Stimulated activated effector memory CD8-positive, alpha-beta T cell treated with anti-CD3 and anti-CD28 coated beads, Interleukin-12 subunit alpha, Interleukin-12 subunit beta, amount 100 ng/mL, for 72 hours (primary cell): Measurements from ENCODE around the gene SPOP.
A peak's percentile ranks its signal among the peaks of the same experiment; 100 is the strongest.
"Not testable (repeated sequence)": the region's sequence is repeated elsewhere in the genome, so short reads cannot be mapped to it uniquely, and the experiment has no call there.

Experiments
- ATAC-seq: fragments of 150-1000 bp; cut with Tn5 transposase; 2 replicates; pipeline ENCODE4 v1.10.0; 2021
- DNase-seq, 2 donors: peaks; one replicate each; pipeline ENCODE4 v3.0.0; 2021 to 2022; ENCODE audit warnings: low spot score in 2 of 2
- H3K27ac Mint-ChIP-seq: one replicate; pipeline ENCODE4 v1.8.0; 2022; ENCODE audit warnings: mild to moderate bottlenecking, mixed read lengths
- H3K36me3 Mint-ChIP-seq: one replicate; pipeline ENCODE4 v1.8.0; 2022; ENCODE audit warnings: mild to moderate bottlenecking, mixed read lengths
- H3K4me1 Mint-ChIP-seq: one replicate; pipeline ENCODE4 v1.8.0; 2022; ENCODE audit warnings: mixed read lengths
- H3K4me3 Mint-ChIP-seq: one replicate; pipeline ENCODE4 v1.8.0; 2022; ENCODE audit warnings: mild to moderate bottlenecking, mixed read lengths
- H3K9me3 Mint-ChIP-seq: one replicate; pipeline ENCODE4 v1.8.0; 2022; ENCODE audit warnings: mixed read lengths

The SPOP gene

GRCh38 chr17:49681106-49681979 lies 3.4 kb upstream of the SPOP start:
- DNase-seq = no peak
- no peaks in the 10 kb centered on the region for H3K9me3 Mint-ChIP-seq
- H3K27ac Mint-ChIP-seq = no peak overlapping the region
- H3K36me3 Mint-ChIP-seq = peaks cover 20% of the 10 kb centered on the region
- H3K4me3 Mint-ChIP-seq = no peak overlapping the region
- no peak for ATAC-seq
- H3K4me1 Mint-ChIP-seq = peaks cover 21% of the 10 kb centered on the region

GRCh38 chr17:49680314-49680713 lies 2.4 kb upstream of the SPOP start:
- Mint-ChIP-seq H3K36me3 (peaks cover 30% of the 10 kb centered on the region), H3K9me3 (no peaks in the 10 kb centered on the region), H3K4me3 (no peak overlapping the region), H3K27ac (no peak overlapping the region), H3K4me1 (peaks cover 31% of the 10 kb centered on the region)
- no peak for ATAC-seq
- no peak for DNase-seq

GRCh38 chr17:49677134-49677932 lies 564 bp downstream of the SPOP start:
- DNase-seq = peak; percentile 95 to 98
- Mint-ChIP-seq H3K27ac (peak overlapping the region; percentile 98), H3K4me3 (peak overlapping the region; percentile 94), H3K9me3 (no peaks in the 10 kb centered on the region), H3K4me1 (peaks cover 48% of the 10 kb centered on the region), H3K36me3 (peaks cover 46% of the 10 kb centered on the region)
- peak; percentile 76 for ATAC-seq

- H3K36me3 Mint-ChIP-seq = peaks cover 51% of the 10 kb centered on the region
- H3K9me3 Mint-ChIP-seq = no peaks in the 10 kb centered on the region
- peak overlapping the region; percentile 98 for H3K27ac Mint-ChIP-seq
- DNase-seq = no peak
- H3K4me1 Mint-ChIP-seq = peaks cover 48% of the 10 kb centered on the region
- peak; percentile 14 for ATAC-seq
- H3K4me3 Mint-ChIP-seq = peak overlapping the region; percentile 94
Measured at GRCh38 chr17:49676276-49676868, 1.5 kb downstream of the SPOP start.

- ATAC-seq (no peak), DNase-seq (no peak)
- no peaks in the 10 kb centered on the region for H3K9me3 Mint-ChIP-seq
- peaks cover 48% of the 10 kb centered on the region for H3K4me1 Mint-ChIP-seq
- H3K36me3 Mint-ChIP-seq = peaks cover 63% of the 10 kb centered on the region
- no peak overlapping the region for H3K4me3 Mint-ChIP-seq
- H3K27ac Mint-ChIP-seq = peak overlapping the region; percentile 98
Measured at GRCh38 chr17:49674507-49674906, 3.4 kb downstream of the SPOP start.

GRCh38 chr17:49673679-49674078 lies 4.2 kb downstream of the SPOP start:
- H3K27ac Mint-ChIP-seq, DNase-seq, H3K9me3 Mint-ChIP-seq, H3K4me3 Mint-ChIP-seq, ATAC-seq: not testable (repeated sequence)
- Mint-ChIP-seq H3K36me3 (peaks cover 69% of the 10 kb centered on the region), H3K4me1 (peaks cover 48% of the 10 kb centered on the region)

GRCh38 chr17:49670641-49671040 lies 7.3 kb downstream of the SPOP start:
- Mint-ChIP-seq H3K4me1 (peaks cover 20% of the 10 kb centered on the region), H3K4me3 (no peak overlapping the region), H3K36me3 (peaks cover 47% of the 10 kb centered on the region), H3K9me3 (no peaks in the 10 kb centered on the region), H3K27ac (no peak overlapping the region)
- ATAC-seq (no peak), DNase-seq (no peak)

GRCh38 chr17:49670002-49670401 lies 7.9 kb downstream of the SPOP start:
- no peak for ATAC-seq

GRCh38 chr17:49667854-49668253 lies 10.0 kb downstream of the SPOP start:
- H3K36me3 Mint-ChIP-seq = peaks cover 42% of the 10 kb centered on the region
- H3K27ac Mint-ChIP-seq = no peak overlapping the region
- H3K4me1 Mint-ChIP-seq = peaks cover 12% of the 10 kb centered on the region
- no peak for ATAC-seq
- no peaks in the 10 kb centered on the region for H3K9me3 Mint-ChIP-seq
- H3K4me3 Mint-ChIP-seq = no peak overlapping the region
- DNase-seq = no peak

More at GRCh38 chr17:49670002-49670401, 7.9 kb downstream of the SPOP start:
- no peak overlapping the region for H3K4me3 Mint-ChIP-seq
- H3K27ac Mint-ChIP-seq = no peak overlapping the region
- peaks cover 47% of the 10 kb centered on the region for H3K36me3 Mint-ChIP-seq
- DNase-seq = no peak
- H3K4me1 Mint-ChIP-seq = peaks cover 14% of the 10 kb centered on the region
- no peaks in the 10 kb centered on the region for H3K9me3 Mint-ChIP-seq

- Mint-ChIP-seq H3K36me3 (peaks cover 29% of the 10 kb centered on the region), H3K27ac (no peak overlapping the region), H3K9me3 (no peaks in the 10 kb centered on the region), H3K4me3 (no peak overlapping the region), H3K4me1 (peaks cover 26% of the 10 kb centered on the region)
- DNase-seq (no peak), ATAC-seq (no peak)
Measured at GRCh38 chr17:49664706-49665211, 13.1 kb downstream of the SPOP start.

- H3K4me1 Mint-ChIP-seq = peaks cover 36% of the 10 kb centered on the region
- no peak overlapping the region for H3K27ac Mint-ChIP-seq
- ATAC-seq (no peak), DNase-seq (no peak)
- peaks cover 18% of the 10 kb centered on the region for H3K36me3 Mint-ChIP-seq
- no peak overlapping the region for H3K4me3 Mint-ChIP-seq
- H3K9me3 Mint-ChIP-seq = no peaks in the 10 kb centered on the region
Measured at GRCh38 chr17:49659661-49660382, 18.1 kb downstream of the SPOP start.

GRCh38 chr17:49656247-49656646 lies 21.6 kb downstream of the SPOP start:
- DNase-seq (no peak), ATAC-seq (no peak)
- peaks cover 28% of the 10 kb centered on the region for H3K4me1 Mint-ChIP-seq
- H3K4me3 Mint-ChIP-seq = no peak overlapping the region
- no peaks in the 10 kb centered on the region for H3K9me3 Mint-ChIP-seq
- peaks cover 11% of the 10 kb centered on the region for H3K36me3 Mint-ChIP-seq
- H3K27ac Mint-ChIP-seq = no peak overlapping the region

GRCh38 chr17:49647256-49647585 lies 30.7 kb downstream of the SPOP start:
- Mint-ChIP-seq H3K27ac (peak overlapping the region; percentile 26), H3K4me3 (peak overlapping the region; percentile 43), H3K9me3 (no peaks in the 10 kb centered on the region), H3K36me3 (peaks cover 13% of the 10 kb centered on the region), H3K4me1 (peaks cover 46% of the 10 kb centered on the region)
- DNase-seq (no peak), ATAC-seq (peak; percentile 34)

GRCh38 chr17:49646391-49647255 lies 31.3 kb downstream of the SPOP start:
- Mint-ChIP-seq H3K36me3 (peaks cover 13% of the 10 kb centered on the region), H3K4me3 (peak overlapping the region; percentile 43), H3K9me3 (no peaks in the 10 kb centered on the region), H3K27ac (peak overlapping the region; percentile 26), H3K4me1 (peaks cover 46% of the 10 kb centered on the region)
- DNase-seq (peak in 1 of 2 donors; percentile 54), ATAC-seq (peak; percentile 92)
